GM18517 (cell line): ENCODE measurements around the gene PRH1.

Source experiments
- ATAC-seq: cut with Tn5 transposase; IDR thresholded peaks from one replicate; pipeline ENCODE4 v1.9.1; 2021; ENCODE audit warnings: mild to moderate bottlenecking, moderate library complexity; ENCODE audit not compliant: unreplicated experiment

PRH1 gene

DNA sequence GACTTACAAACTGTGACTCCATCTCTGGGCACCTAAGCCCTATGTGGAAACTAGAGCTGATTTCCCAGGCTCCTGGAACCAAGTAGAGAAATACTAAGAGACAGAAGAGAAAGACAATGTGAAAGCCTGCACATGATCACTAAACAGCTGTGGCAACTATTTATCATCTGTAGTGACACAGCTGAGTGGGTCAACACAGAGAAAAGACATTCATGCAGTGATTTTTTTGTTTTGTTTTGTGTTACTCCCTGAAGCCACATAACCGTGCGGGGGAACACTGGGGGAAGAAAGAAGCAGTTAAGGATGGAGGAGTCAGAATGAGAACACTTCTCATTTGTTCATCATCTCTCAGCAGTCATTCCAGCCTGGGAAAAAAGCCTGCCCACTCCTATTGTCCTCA is 36.3 kb downstream of the PRH1 start:
- no peak for ATAC-seq

DNA sequence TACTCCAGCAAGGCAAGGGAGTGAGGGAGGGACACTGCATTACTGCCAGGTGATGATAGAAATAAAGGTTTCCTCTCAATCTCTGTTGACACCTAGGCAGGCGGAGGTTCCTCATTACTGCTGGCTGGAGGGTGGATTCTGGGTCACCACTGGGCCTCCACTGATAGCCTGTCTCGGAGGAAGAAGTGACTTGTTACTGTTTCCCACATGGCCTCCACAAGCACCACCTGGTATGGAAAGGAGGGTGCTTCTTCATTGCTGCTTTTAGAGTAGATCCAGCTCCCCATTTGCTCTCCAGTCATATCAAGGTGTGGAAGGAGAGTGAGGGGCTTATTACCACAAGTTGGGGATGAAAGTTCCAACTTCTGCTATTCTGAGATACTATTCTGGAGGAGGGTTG is 41.2 kb downstream of the PRH1 start:
- no peak for ATAC-seq

DNA sequence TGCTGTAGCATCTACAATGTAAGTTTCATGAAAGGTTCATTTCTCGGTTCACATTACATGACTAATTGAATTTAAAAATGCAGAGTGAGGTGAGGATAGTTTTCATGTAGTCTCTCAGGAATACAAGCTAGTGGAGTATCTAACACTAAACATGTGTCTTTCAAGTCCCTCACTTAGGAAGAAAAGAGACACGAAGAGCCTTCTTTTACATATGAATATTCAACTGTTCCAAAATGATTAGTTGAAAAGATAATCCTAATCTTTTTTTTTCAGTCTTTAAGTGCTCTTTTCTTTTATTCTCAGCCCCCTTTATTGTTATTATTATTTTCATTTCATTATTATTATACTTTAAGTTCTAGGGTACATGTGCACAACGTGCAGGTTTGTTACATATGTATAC is 45.6 kb downstream of the PRH1 start:
- ATAC-seq = no peak
